SH-SY5Y (cell line): ENCODE data around the gene VCX3A.

Experiments used
- GATA2 ChIP-seq: IDR thresholded peaks from 2 replicates; pipeline ENCODE4 v1.6.1; 2011; ENCODE audit warnings: mild to moderate bottlenecking, low read depth, low read length
- GATA3 ChIP-seq: IDR thresholded peaks from 2 replicates; pipeline ENCODE4 v1.6.1; 2011; ENCODE audit warnings: low read depth, mild to moderate bottlenecking, low read length, moderate library complexity

DNA sequence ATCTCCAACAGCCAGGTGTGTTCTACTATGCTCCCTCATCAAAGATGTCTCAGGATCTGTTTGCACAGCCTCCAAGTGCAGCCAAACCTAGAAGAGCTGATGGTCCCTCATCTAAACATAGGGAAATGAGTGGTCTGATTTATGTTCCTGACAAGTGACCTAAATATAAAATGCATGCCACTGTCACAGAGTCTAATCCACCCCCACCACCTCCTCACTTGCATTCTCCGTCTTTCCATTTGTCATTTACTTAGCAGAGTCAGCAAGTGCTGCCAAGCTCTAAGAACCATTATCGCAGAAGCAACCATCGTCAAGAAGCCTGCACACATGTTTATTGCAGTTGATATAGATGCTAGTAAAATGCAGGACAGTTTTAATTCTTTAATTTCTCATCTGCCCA is 33.1 kb upstream of the VCX3A start:
- no peak for TF ChIP-seq GATA3
- TF ChIP-seq GATA2, result no peak
